Common myeloid progenitor, CD34-positive (primary cell): ENCODE data around the gene ITSN1.

Source experiments
- CTCF ChIA-PET: fragments of 350-600 bp; sonication (Branson Sonifier 250); formaldehyde crosslinking; loops from one replicate; lab custom pipeline; 2021; ENCODE audit warnings: antibody characterized with exemption; lab: Charles Lee
- POLR2A ChIA-PET: fragments of 350-600 bp; sonication (Branson Sonifier 250); formaldehyde crosslinking; loops from one replicate; lab custom pipeline; 2021; ENCODE audit warnings: antibody characterized with exemption; lab: Charles Lee
- DNase-seq, 3 donors: peaks; one replicate each; pipeline versions ENCODE4 v3.0.0 to v3.0.0-alpha.2; 2013
- H3K27ac ChIP-seq, 2 experiments: 1 replicate in 1 of 2; 2 replicates in 1 of 2; pipeline ENCODE4 v1.7.0; 2013; ENCODE audit warnings: inconsistent platforms in 2 of 2, low read length in 2 of 2, mild to moderate bottlenecking in 2 of 2, low read depth in 1 of 2, moderate library complexity in 1 of 2; ENCODE audit not compliant: severe bottlenecking in 2 of 2, insufficient read depth in 1 of 2, poor library complexity in 1 of 2
- H3K27me3 ChIP-seq, 5 experiments: replicated peaks in 2 of 5; 1 replicate in 3 of 5; 2 replicates in 2 of 5; pipeline versions ENCODE4 v1.6.1 to v1.7.0; 2013; ENCODE audit warnings: low read length in 4 of 5, mild to moderate bottlenecking in 2 of 5, moderate library complexity in 2 of 5, inconsistent platforms in 1 of 5; ENCODE audit not compliant: insufficient read depth in 5 of 5, control insufficient read depth in 4 of 5
- H3K36me3 ChIP-seq, 4 experiments: 1 replicate in 2 of 4; 2 replicates in 2 of 4; pipeline versions ENCODE4 v1.6.1 to v1.7.0; 2013; ENCODE audit warnings: low read length in 3 of 4, control low read depth in 1 of 4, mild to moderate bottlenecking in 1 of 4; ENCODE audit not compliant: control insufficient read depth in 4 of 4, insufficient read depth in 4 of 4
- H3K4me1 ChIP-seq, 4 experiments: 1 replicate in 3 of 4; 2 replicates in 1 of 4; pipeline versions ENCODE4 v1.6.1 to v1.7.1; 2013; ENCODE audit warnings: low read length in 3 of 4, mild to moderate bottlenecking in 3 of 4, control low read depth in 1 of 4, inconsistent platforms in 1 of 4, moderate library complexity in 1 of 4; ENCODE audit not compliant: control insufficient read depth in 4 of 4, insufficient read depth in 4 of 4; ENCODE audit errors: control extremely low read depth in 1 of 4
- H3K4me3 ChIP-seq, 7 experiments: 1 replicate in 4 of 7; 2 replicates in 3 of 7; pipeline versions ENCODE4 v1.5.1 to v1.7.0; 2013; ENCODE audit warnings: mild to moderate bottlenecking in 7 of 7, low read length in 6 of 7, moderate library complexity in 6 of 7, inconsistent platforms in 2 of 7, low read depth in 2 of 7, control low read depth in 1 of 7; ENCODE audit not compliant: insufficient read depth in 4 of 7, control insufficient read depth in 1 of 7; ENCODE audit errors: extremely low read depth in 1 of 7
- H3K9me3 ChIP-seq, 5 experiments: 1 replicate in 4 of 5; 2 replicates in 1 of 5; pipeline versions ENCODE4 v1.6.1 to v1.7.1; 2013; ENCODE audit warnings: low read length in 4 of 5, mild to moderate bottlenecking in 2 of 5, inconsistent platforms in 1 of 5, low read depth in 1 of 5, moderate library complexity in 1 of 5; ENCODE audit not compliant: control insufficient read depth in 4 of 5, insufficient read depth in 2 of 5; ENCODE audit errors: control extremely low read depth in 1 of 5
- WGBS: methylation state at CpG from one replicate; pipeline ENCODE4 v1.1.5; 2013; ENCODE audit not compliant: insufficient coverage; 5-methylcytosine and 5-hydroxymethylcytosine counted together

Gene ITSN1

GRCh38 chr21:33871171-33871570, 228.9 kb downstream of the ITSN1 start:
- CTCF ChIA-PET, result no interaction called here

GRCh38 chr21:33872881-33873515, 230.7 kb downstream of the ITSN1 start:
- Histone ChIP-seq H3K36me3 (no peaks in the 10 kb centered on the region), H3K27me3 (peaks cover 0 to 2% (median 0%) of the 10 kb centered on the region in 5 experiments), H3K9me3 (no peaks in the 10 kb centered on the region), H3K4me1 (no peaks in the 10 kb centered on the region), H3K4me3 (no peak overlapping the region), H3K27ac (no peak overlapping the region)
- ChIA-PET POLR2A (no interaction called here), CTCF (no interaction called here)
- 100% methylated on average over 4 of the region's 4 CpGs for WGBS
- DNase-seq, result no peak

More at GRCh38 chr21:33871171-33871570, 228.9 kb downstream of the ITSN1 start:
- 97% methylated on average over 4 of the region's 5 CpGs for WGBS
- H3K4me1 ChIP-seq, result no peaks in the 10 kb centered on the region
- no peak overlapping the region for H3K4me3 ChIP-seq
- H3K36me3 ChIP-seq, result no peaks in the 10 kb centered on the region
- no peak overlapping the region for H3K27ac ChIP-seq
- DNase-seq, result no peak
- H3K9me3 ChIP-seq, result no peaks in the 10 kb centered on the region
- POLR2A ChIA-PET, result no interaction called here
- no peaks in the 10 kb centered on the region for H3K27me3 ChIP-seq

DNA sequence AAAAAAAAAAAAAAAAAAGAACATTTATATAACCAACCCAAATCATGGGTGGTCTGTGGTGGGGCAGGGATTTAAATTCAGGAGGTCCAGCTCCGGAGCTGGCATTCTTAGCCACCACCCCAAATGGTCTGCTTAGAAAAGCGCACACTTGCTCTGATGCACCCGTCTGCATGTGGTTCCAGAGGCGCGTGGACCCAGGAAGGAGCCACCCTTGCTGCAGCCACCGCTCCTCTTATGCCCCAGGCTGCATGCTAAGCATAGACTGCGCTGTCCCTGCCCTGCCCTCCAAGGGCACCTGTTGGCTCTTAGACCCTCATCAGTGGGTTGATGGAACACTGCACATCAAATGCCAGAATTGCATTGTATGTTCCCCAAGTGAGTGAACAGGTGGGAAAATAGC, 231.9 kb downstream of the ITSN1 start:
- H3K4me1 ChIP-seq, result no peaks in the 10 kb centered on the region
- H3K9me3 ChIP-seq, result no peaks in the 10 kb centered on the region
- WGBS, result 98% methylated on average over 4 of the region's 7 CpGs
- no peak overlapping the region for H3K27ac ChIP-seq
- ChIA-PET POLR2A (no interaction called here), CTCF (no interaction called here)
- peaks cover 0 to 2% (median 0%) of the 10 kb centered on the region in 5 experiments for H3K27me3 ChIP-seq
- H3K36me3 ChIP-seq, result no peaks in the 10 kb centered on the region
- H3K4me3 ChIP-seq, result no peak overlapping the region
- DNase-seq, result no peak

GRCh38 chr21:33875026-33875695, 232.9 kb downstream of the ITSN1 start:
- no peak overlapping the region for H3K27ac ChIP-seq
- H3K4me1 ChIP-seq, result no peaks in the 10 kb centered on the region
- no peak overlapping the region for H3K4me3 ChIP-seq
- H3K27me3 ChIP-seq, result peaks cover 0 to 2% (median 0%) of the 10 kb centered on the region in 5 experiments
- H3K9me3 ChIP-seq, result no peaks in the 10 kb centered on the region
- no peak for DNase-seq
- ChIA-PET CTCF (no interaction called here), POLR2A (no interaction called here)
- 96% methylated on average over 17 of the region's 20 CpGs for WGBS
- H3K36me3 ChIP-seq, result no peaks in the 10 kb centered on the region

GRCh38 chr21:33878824-33879223, 236.5 kb downstream of the ITSN1 start:
- no peak for DNase-seq
- H3K27me3 ChIP-seq, result peaks cover 0 to 2% (median 0%) of the 10 kb centered on the region in 5 experiments
- WGBS, result 94% methylated on average over 6 of the region's 6 CpGs
- no peaks in the 10 kb centered on the region for H3K9me3 ChIP-seq
- H3K4me1 ChIP-seq, result no peaks in the 10 kb centered on the region
- no peaks in the 10 kb centered on the region for H3K36me3 ChIP-seq
- ChIA-PET POLR2A (no interaction called here), CTCF (no interaction called here)
- no peak overlapping the region for H3K27ac ChIP-seq
- no peak overlapping the region for H3K4me3 ChIP-seq

DNA sequence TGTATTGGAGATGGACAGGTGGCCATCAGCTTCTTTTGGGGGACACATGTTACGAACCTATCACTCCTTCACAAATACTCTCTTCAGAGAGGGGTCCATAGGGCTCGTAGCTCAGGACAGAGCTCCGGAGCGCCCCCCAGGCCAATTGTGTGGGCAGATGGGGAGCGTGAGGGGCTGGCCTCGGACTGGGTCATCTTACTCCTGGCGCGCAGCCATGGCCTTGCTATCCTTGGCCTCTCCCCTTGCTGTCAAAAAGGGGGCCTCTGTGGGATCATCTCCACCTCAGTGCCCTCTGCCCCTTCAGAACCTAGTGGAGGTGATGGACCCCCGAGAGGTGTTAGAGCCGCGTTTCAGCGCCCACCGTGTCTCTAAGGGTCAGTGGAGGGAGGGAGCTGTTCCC, 238.3 kb downstream of the ITSN1 start:
- Histone ChIP-seq H3K4me3 (no peak overlapping the region), H3K27ac (no peak overlapping the region), H3K4me1 (no peaks in the 10 kb centered on the region), H3K9me3 (no peaks in the 10 kb centered on the region), H3K27me3 (peaks cover 0 to 2% (median 0%) of the 10 kb centered on the region in 5 experiments), H3K36me3 (no peaks in the 10 kb centered on the region)
- no peak for DNase-seq
- 100% methylated on average over 6 of the region's 13 CpGs for WGBS
- CTCF ChIA-PET, result interaction anchor here (1.4 kb wide), 2 partner anchors 9 to 13 kb away, joined by 3 read pairs; no protein-coding TSS in a partner anchor
- POLR2A ChIA-PET, result interaction anchor here (0.5 kb wide), 1 partner anchor 179 kb away, joined by 3 read pairs; no protein-coding TSS in a partner anchor
